Measurements from ENCODE around the gene WWOX. TPM values are rescaled to one million over a fixed set of nuclear protein-coding genes. Genes with fewer than 3 reads are reported as not detected.
A peak's percentile ranks its signal among the peaks of the same experiment; 100 is the strongest.

WWOX gene
- total and polyA plus RNA-seq, 2 of the 13 experiments (the other 11 are each of a cell fraction or from before 2014, with no cell fraction given): 9.1 to 37.4 TPM

- no peak for TF ChIP-seq CREB1 (IDR thresholded peaks at IDR 0.05)
- peak; percentile 65; the same call in 1 of the 2 replicates for TF ChIP-seq CREB1 (CRISPR knock-in tag; IDR thresholded peaks at IDR 0.05)
- peak; percentile 50 for TF ChIP-seq ZNF883 (CRISPR knock-in tag; IDR thresholded peaks at IDR 0.05; ENCODE audit: not compliant biosample characterization)
- no peak for TF ChIP-seq PAF1 (CRISPR knock-in tag; IDR thresholded peaks at IDR 0.05)
- TF ChIP-seq ZNF44 (CRISPR knock-in tag; IDR thresholded peaks at IDR 0.05): peak; percentile 87; the same call in 1 of the 2 replicates
- 0 out of 2 replicates have a peak, but pooled peaks have one; percentile 14 for TF ChIP-seq TSC22D2 (CRISPR knock-in tag; IDR thresholded peaks at IDR 0.05; ENCODE audit: borderline replicate concordance)
- peak; percentile 80 for TF ChIP-seq TEAD3 (CRISPR knock-in tag; optimal IDR thresholded peaks at IDR 0.05; ENCODE audit: borderline replicate concordance)
- TF ChIP-seq RXRB (CRISPR knock-in tag; IDR thresholded peaks at IDR 0.05; ENCODE audit: borderline replicate concordance): peak; percentile 79
- peak; percentile 93 for TF ChIP-seq BCL6 (CRISPR knock-in tag; IDR thresholded peaks at IDR 0.05)
- peak; percentile 97 for TF ChIP-seq NCOA2 (CRISPR knock-in tag; IDR thresholded peaks at IDR 0.05)
- peak; percentile 72 for TF ChIP-seq ARHGAP35 (CRISPR knock-in tag; IDR thresholded peaks at IDR 0.05; ENCODE audit: borderline replicate concordance)
- TF ChIP-seq ZNF619 (CRISPR knock-in tag; IDR thresholded peaks at IDR 0.05): no peak; the same call in 1 of the 2 replicates
- peak; percentile 87 for TF ChIP-seq SOX13 (IDR thresholded peaks at IDR 0.05)
- TF ChIP-seq SOX13 (CRISPR knock-in tag; conservative IDR thresholded peaks at IDR 0.05 in 1 of 2, IDR thresholded peaks at IDR 0.05 in 1 of 2): peak in 1 of 2 experiments; percentile 97; a peak in 2 of 4 replicates
- TF ChIP-seq ARNT2 (CRISPR knock-in tag; IDR thresholded peaks at IDR 0.05; ENCODE audit: low read depth): peak; percentile 66
- no peak for TF ChIP-seq NFE2L2 (IDR thresholded peaks at IDR 0.05; ENCODE audit: low read length)
- no peak for TF ChIP-seq GPN1 (CRISPR knock-in tag; IDR thresholded peaks at IDR 0.05; ENCODE audit: borderline replicate concordance)
- no peak for TF ChIP-seq POLR2AphosphoS2 (IDR thresholded peaks at IDR 0.05; ENCODE audit: low read depth, low read length)
- TF ChIP-seq ZNF24 (IDR thresholded peaks at IDR 0.05): 0 out of 2 replicates have a peak, but pooled peaks have one; percentile 51
- TF ChIP-seq LCORL (IDR thresholded peaks at IDR 0.05): peak; percentile 61; the same call in 1 of the 2 replicates
- TF ChIP-seq LCORL (CRISPR knock-in tag; IDR thresholded peaks at IDR 0.05): peak; percentile 96
- peak; percentile 77 for TF ChIP-seq ZNF317 (CRISPR knock-in tag; IDR thresholded peaks at IDR 0.05)
- TF ChIP-seq, protein P1, sequence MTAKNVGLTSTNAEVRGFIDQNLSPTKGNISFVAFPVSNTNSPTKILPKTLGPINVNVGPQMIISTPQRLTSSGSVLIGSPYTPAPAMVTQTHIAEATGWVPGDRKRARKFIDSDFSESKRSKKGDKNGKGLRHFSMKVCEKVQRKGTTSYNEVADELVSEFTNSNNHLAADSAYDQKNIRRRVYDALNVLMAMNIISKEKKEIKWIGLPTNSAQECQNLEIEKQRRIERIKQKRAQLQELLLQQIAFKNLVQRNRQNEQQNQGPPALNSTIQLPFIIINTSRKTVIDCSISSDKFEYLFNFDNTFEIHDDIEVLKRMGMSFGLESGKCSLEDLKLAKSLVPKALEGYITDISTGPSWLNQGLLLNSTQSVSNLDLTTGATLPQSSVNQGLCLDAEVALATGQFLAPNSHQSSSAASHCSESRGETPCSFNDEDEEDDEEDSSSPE (CRISPR knock-in tag; IDR thresholded peaks at IDR 0.05): peak; percentile 52
- TF ChIP-seq MXD4 (CRISPR knock-in tag; IDR thresholded peaks at IDR 0.05): no peak; the same call in 1 of the 2 replicates
- peak; percentile 86 for TF ChIP-seq MAX (IDR thresholded peaks at IDR 0.05)
- no peak for TF ChIP-seq ZNF850 (CRISPR knock-in tag; conservative IDR thresholded peaks at IDR 0.05)
- peak; percentile 98 for TF ChIP-seq NFKBIZ (CRISPR knock-in tag; IDR thresholded peaks at IDR 0.05)
- TF ChIP-seq NKX3-1 (CRISPR knock-in tag; IDR thresholded peaks at IDR 0.05): peak; percentile 88; the same call in 1 of the 2 replicates
- TF ChIP-seq ZBTB20 (CRISPR knock-in tag; IDR thresholded peaks at IDR 0.05; ENCODE audit: borderline replicate concordance, low read depth): peak; percentile 95; the same call in 1 of the 2 replicates
- no peak for TF ChIP-seq LBX2 (CRISPR knock-in tag; IDR thresholded peaks at IDR 0.05; ENCODE audit: borderline replicate concordance)
- no peak for TF ChIP-seq ZNF550 (CRISPR knock-in tag; IDR thresholded peaks at IDR 0.05; ENCODE audit: borderline replicate concordance)
- peak; percentile 62; the same call in 1 of the 2 replicates for TF ChIP-seq ZNF230 (CRISPR knock-in tag; IDR thresholded peaks at IDR 0.05)
Observed at GRCh38 chr16:78485188-78485916, 385.9 kb downstream of the WWOX start (continued).
